GM23338 (cell line): ENCODE results near the gene UTP20. TPM values are rescaled to one million over a fixed set of nuclear protein-coding genes. Genes with fewer than 3 reads are reported as not detected.
"Not testable (repeated sequence)": the region's sequence is repeated elsewhere in the genome, so short reads cannot be mapped to it uniquely, and the experiment has no call there.

Source experiments
- ATAC-seq: fragments of 200-7000 bp; cut with Tn5 transposase; 3 replicates; pipeline ENCODE4 v1.9.1; 2020
- DNase-seq: peaks from one replicate; pipeline ENCODE4 v3.0.0-alpha.2; 2015; ENCODE audit warnings: low spot score
- H2AFZ ChIP-seq: fragments of 200-600 bp; sonication (generic); 2 replicates; pipeline ENCODE4 v1.8.0; 2016; ENCODE audit warnings: antibody characterized with exemption, mild to moderate bottlenecking, moderate library complexity
- H3F3A ChIP-seq: fragments of 200-600 bp; sonication (generic); replicated peaks from 2 replicates; pipeline ENCODE4 v1.8.0; 2017; ENCODE audit warnings: antibody characterized with exemption, mixed run types, low read depth
- H3K27ac ChIP-seq: fragments of 200-600 bp; sonication (generic); 2 replicates; pipeline ENCODE4 v1.6.1; 2016; ENCODE audit warnings: low read depth
- H3K27me3 ChIP-seq: fragments of 200-600 bp; sonication (generic); 2 replicates; pipeline ENCODE4 v1.8.0; 2016; ENCODE audit warnings: mild to moderate bottlenecking, mixed run types, moderate library complexity; ENCODE audit not compliant: insufficient read depth
- H3K36me3 ChIP-seq: fragments of 200-600 bp; sonication (generic); 2 replicates; pipeline ENCODE4 v1.8.0; 2016; ENCODE audit warnings: mild to moderate bottlenecking; ENCODE audit not compliant: insufficient read depth
- H3K4me1 ChIP-seq: fragments of 200-600 bp; sonication (generic); 2 replicates; pipeline ENCODE4 v1.8.0; 2016; ENCODE audit warnings: mild to moderate bottlenecking, moderate library complexity; ENCODE audit not compliant: insufficient read depth
- H3K4me2 ChIP-seq: fragments of 200-600 bp; sonication (generic); 2 replicates; pipeline ENCODE4 v1.7.1; 2017; ENCODE audit warnings: mixed run types
- H3K4me3 ChIP-seq: fragments of 200-600 bp; sonication (generic); 2 replicates; pipeline ENCODE4 v1.6.1; 2016; ENCODE audit warnings: mixed run types
- H3K79me2 ChIP-seq: fragments of 200-600 bp; sonication (generic); replicated peaks from 2 replicates; pipeline ENCODE4 v1.8.0; 2017; ENCODE audit warnings: mild to moderate bottlenecking; ENCODE audit not compliant: insufficient read depth
- H3K9me2 ChIP-seq: fragments of 200-600 bp; sonication (generic); 2 replicates; pipeline ENCODE4 v1.8.0; 2017; ENCODE audit not compliant: insufficient read depth
- H4K20me1 ChIP-seq: fragments of 200-600 bp; sonication (generic); replicated peaks from 2 replicates; pipeline ENCODE4 v1.8.0; 2017; ENCODE audit warnings: mild to moderate bottlenecking; ENCODE audit not compliant: insufficient read depth
- H3K27ac Mint-ChIP-seq: 2 replicates; pipeline ENCODE4 v1.8.0; 2020; ENCODE audit warnings: inconsistent platforms, mild to moderate bottlenecking, moderate library complexity, mixed read lengths
- H3K27me3 Mint-ChIP-seq: 3 replicates; pipeline ENCODE4 v1.8.0; 2022; ENCODE audit warnings: low read depth, mild to moderate bottlenecking, moderate library complexity, mixed read lengths, inconsistent platforms; ENCODE audit not compliant: insufficient read depth, poor library complexity
- H3K36me3 Mint-ChIP-seq: 3 replicates; pipeline ENCODE4 v1.8.0; 2021; ENCODE audit warnings: low read depth, mild to moderate bottlenecking, inconsistent platforms, moderate library complexity, mixed read lengths
- H3K4me1 Mint-ChIP-seq: 3 replicates; pipeline ENCODE4 v1.8.0; 2020; ENCODE audit warnings: mild to moderate bottlenecking, inconsistent platforms, mixed read lengths
- H3K4me3 Mint-ChIP-seq: 3 replicates; pipeline ENCODE4 v1.8.0; 2021; ENCODE audit warnings: moderate library complexity, mild to moderate bottlenecking, inconsistent platforms, mixed read lengths
- H3K9me3 Mint-ChIP-seq: 3 replicates; pipeline ENCODE4 v1.8.0; 2020; ENCODE audit warnings: moderate library complexity, mild to moderate bottlenecking, inconsistent platforms, mixed read lengths
- CREB1 ChIP-seq: fragments of 250-450 bp; sonication (Bioruptor Pico); IDR thresholded peaks from 2 replicates; pipeline ENCODE4 v1.5.0; 2020; ENCODE audit warnings: low read depth, mild to moderate bottlenecking, moderate library complexity
- CTCF ChIP-seq, 2 experiments: fragments of 200-600 bp in 1 of 2; sonication (generic) in 1 of 2; conservative IDR thresholded peaks; 2 replicates each; pipeline versions ENCODE4 v1.5.1 to v1.6.1; 2016 to 2017; ENCODE audit warnings: antibody characterized with exemption in 2 of 2, low read depth in 2 of 2, mild to moderate bottlenecking in 2 of 2, moderate library complexity in 1 of 2
- ETS1 ChIP-seq: IDR thresholded peaks from 2 replicates; pipeline ENCODE4 v1.6.1; 2016; ENCODE audit warnings: antibody characterized with exemption
- EZH2 ChIP-seq: fragments of 200-600 bp; sonication (generic); IDR thresholded peaks from one replicate; pipeline ENCODE4 v1.8.0; 2017; ENCODE audit warnings: antibody characterized with exemption, mild to moderate bottlenecking, low read depth; ENCODE audit not compliant: unreplicated experiment
- NANOG ChIP-seq: IDR thresholded peaks from 2 replicates; pipeline ENCODE4 v1.6.1; 2016; ENCODE audit warnings: antibody characterized with exemption, borderline replicate concordance
- POLR2AphosphoS5 ChIP-seq: IDR thresholded peaks from 2 replicates; pipeline ENCODE4 v1.6.1; 2016; ENCODE audit warnings: antibody characterized with exemption, low read depth
- REST ChIP-seq: IDR thresholded peaks from one replicate; pipeline ENCODE4 v1.6.1; 2018; ENCODE audit warnings: antibody characterized with exemption; ENCODE audit not compliant: unreplicated experiment
- STAT1 ChIP-seq: IDR thresholded peaks from one replicate; pipeline ENCODE4 v1.6.1; 2016; ENCODE audit warnings: antibody characterized with exemption; ENCODE audit not compliant: unreplicated experiment
- ZNF114 ChIP-seq: fragments of 250-450 bp; sonication (Bioruptor Pico); IDR thresholded peaks from 2 replicates; pipeline ENCODE4 v1.5.0; 2020; ENCODE audit warnings: mild to moderate bottlenecking, moderate library complexity
- ZNF331 ChIP-seq: fragments of 250-450 bp; sonication (Bioruptor Pico); IDR thresholded peaks from 2 replicates; pipeline ENCODE4 v1.5.0; 2020; ENCODE audit warnings: low read depth, mild to moderate bottlenecking, moderate library complexity
- polyA plus RNA-seq: library from polyadenylated mRNA; unstranded; fragments of >200 nt; fragmentation: Nextera tagmentation; extraction: Ambion mirVana; gene quantifications from 2 replicates; pipeline ENCODE4 v1.2.1, GENCODE V29; 2016
- total RNA-seq: library from RNA; depleted of rRNA; stranded (reverse); fragments of >200 nt; shearing (Covaris generic); gene quantifications from 2 replicates; pipeline ENCODE4 v1.2.3, GENCODE V29; 2014

UTP20 gene
- total and polyA plus RNA-seq, 2 experiments from 2014 or later: 13.1 to 59.6 TPM

GRCh38 chr12:101422066-101422465 lies 142.2 kb downstream of the UTP20 start:
- not testable (repeated sequence) for ATAC-seq, H3K36me3 Mint-ChIP-seq, H2AFZ ChIP-seq, H3K79me2 ChIP-seq, H3F3A ChIP-seq, H3K27ac Mint-ChIP-seq, DNase-seq, H3K36me3 ChIP-seq, H3K27me3 Mint-ChIP-seq, H4K20me1 ChIP-seq, H3K9me3 Mint-ChIP-seq, H3K4me3 Mint-ChIP-seq, H3K9me2 ChIP-seq, H3K4me1 Mint-ChIP-seq, H3K4me3 ChIP-seq, H3K27ac ChIP-seq, H3K4me2 ChIP-seq, H3K27me3 ChIP-seq, H3K4me1 ChIP-seq

GRCh38 chr12:101424620-101425019 lies 144.7 kb downstream of the UTP20 start:
- H3K36me3 Mint-ChIP-seq: no peaks in the 10 kb centered on the region
- no peaks in the 10 kb centered on the region; the same call in 2 of the 3 replicates for H3K9me3 Mint-ChIP-seq
- Histone ChIP-seq H3K4me2 (no peak overlapping the region), H3K27ac (no peak overlapping the region), H3K9me2 (no peaks in the 10 kb centered on the region), H3K4me3 (no peak overlapping the region), H3F3A (no peaks in the 10 kb centered on the region), H3K27me3 (no peaks in the 10 kb centered on the region), H3K36me3 (no peaks in the 10 kb centered on the region), H2AFZ (no peak overlapping the region), H3K79me2 (no peaks in the 10 kb centered on the region), H4K20me1 (no peaks in the 10 kb centered on the region), H3K4me1 (no peaks in the 10 kb centered on the region)
- no peaks in the 10 kb centered on the region for H3K27me3 Mint-ChIP-seq
- TF ChIP-seq EZH2: no peak
- TF ChIP-seq REST: no peak
- no peak for TF ChIP-seq STAT1
- TF ChIP-seq ZNF114 (CRISPR knock-in tag): no peak
- TF ChIP-seq CTCF (conservative IDR thresholded peaks at IDR 0.05; ENCODE audit: low read depth in 2 of 2): no peak
- TF ChIP-seq POLR2AphosphoS5: no peak
- TF ChIP-seq CREB1 (CRISPR knock-in tag): no peak
- TF ChIP-seq ZNF331: no peak
- TF ChIP-seq ETS1: no peak
- no peak for TF ChIP-seq NANOG
- no peak overlapping the region for H3K27ac Mint-ChIP-seq
- no peak overlapping the region for H3K4me3 Mint-ChIP-seq
- no peak for DNase-seq
- ATAC-seq: no peak
- no peaks in the 10 kb centered on the region for H3K4me1 Mint-ChIP-seq
